IPS DF 6.9 (cell line): ENCODE results near the gene CLCA1.

Source experiments
- DNase-seq: peaks from one replicate; pipeline ENCODE4 v3.0.0-alpha.2; 2013; ENCODE audit warnings: low read depth, low spot score
- H3K27ac ChIP-seq: one replicate; pipeline ENCODE4 v1.5.1; 2013; ENCODE audit warnings: low read length, control low read depth
- H3K27me3 ChIP-seq: 2 replicates; pipeline ENCODE4 v1.6.1; 2013; ENCODE audit warnings: mild to moderate bottlenecking, low read length; ENCODE audit not compliant: control insufficient read depth, insufficient read depth
- H3K36me3 ChIP-seq: 2 replicates; pipeline ENCODE4 v1.6.1; 2013; ENCODE audit warnings: low read length; ENCODE audit not compliant: control insufficient read depth, insufficient read depth
- H3K4me1 ChIP-seq: 2 replicates; pipeline ENCODE4 v1.6.1; 2013; ENCODE audit warnings: low read length; ENCODE audit not compliant: control insufficient read depth, insufficient read depth
- H3K4me3 ChIP-seq: 2 replicates; pipeline ENCODE4 v1.5.1; 2013; ENCODE audit warnings: mild to moderate bottlenecking, low read length
- H3K9me3 ChIP-seq: 2 replicates; pipeline ENCODE4 v1.6.1; 2013; ENCODE audit warnings: low read length, inconsistent platforms; ENCODE audit not compliant: control insufficient read depth, insufficient read depth

Gene CLCA1

DNA sequence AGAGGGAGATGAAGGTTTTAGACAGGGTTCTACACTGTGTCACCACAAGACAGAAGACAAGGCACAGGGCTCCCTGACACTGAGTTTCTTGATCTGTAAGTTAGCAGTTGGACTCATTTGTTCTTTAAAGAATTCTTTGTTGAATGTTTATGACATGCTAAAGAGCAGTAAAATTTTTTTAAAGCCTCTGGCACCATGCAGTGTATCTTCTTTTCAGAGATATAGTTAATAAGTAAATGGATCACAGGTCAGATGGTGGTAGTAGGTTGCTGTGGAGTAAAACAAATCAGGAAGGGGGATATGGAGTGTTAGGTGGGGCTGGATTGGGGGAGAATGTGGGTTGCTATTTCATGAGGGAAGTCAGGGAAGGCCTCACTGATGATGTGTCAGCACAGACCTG is 80.1 kb downstream of the CLCA1 start:
- H3K9me3 ChIP-seq: no peaks in the 10 kb centered on the region
- no peak overlapping the region for H3K27ac ChIP-seq
- H3K4me3 ChIP-seq: no peak overlapping the region
- DNase-seq: no peak
- H3K4me1 ChIP-seq: no peaks in the 10 kb centered on the region
- no peaks in the 10 kb centered on the region for H3K27me3 ChIP-seq
- H3K36me3 ChIP-seq: no peaks in the 10 kb centered on the region
